Measurements from ENCODE around the gene EPB41.
"Not testable (repeated sequence)": the region's sequence is repeated elsewhere in the genome, so short reads cannot be mapped to it uniquely, and the experiment has no call there.

Gene EPB41

GRCh38 chr1:28914228-28915030 is at the start of gene EPB41:
EPB41 (plus strand) TSS chr1:28914569; CDS start chr1:28987438, 72,869 bp downstream.
- peak; percentile 86 to 90 for DNase-seq (ENCODE audit: low read depth in 2 of 2)

GRCh38 chr1:28864695-28865094 is 49.7 kb upstream of the EPB41 start:
- DNase-seq (ENCODE audit: low read depth in 2 of 2), result no peak

GRCh38 chr1:28865997-28866650 is 48.2 kb upstream of the EPB41 start:
- no peak for DNase-seq (ENCODE audit: low read depth in 2 of 2)

- DNase-seq (ENCODE audit: low read depth in 2 of 2), result no peak
These were observed 46.5 kb upstream of the EPB41 start for GRCh38 chr1:28867850-28868249.

GRCh38 chr1:28869952-28870351 is 44.4 kb upstream of the EPB41 start:
- no peak for DNase-seq (ENCODE audit: low read depth in 2 of 2)

GRCh38 chr1:28871631-28872401 is 42.6 kb upstream of the EPB41 start:
- no peak for DNase-seq (ENCODE audit: low read depth in 2 of 2)

GRCh38 chr1:28875134-28875533 is 39.2 kb upstream of the EPB41 start:
- DNase-seq (ENCODE audit: low read depth in 2 of 2), result not testable (repeated sequence)

- peak; percentile 57 to 66 for DNase-seq (ENCODE audit: low read depth in 2 of 2)
These were observed 37.1 kb upstream of the EPB41 start for GRCh38 chr1:28877132-28877781.

- DNase-seq (ENCODE audit: low read depth in 2 of 2), result no peak
These were observed 35.6 kb upstream of the EPB41 start for GRCh38 chr1:28878796-28879195.

- peak; percentile 68 to 72 for DNase-seq (ENCODE audit: low read depth in 2 of 2)
These were observed 32.2 kb upstream of the EPB41 start for GRCh38 chr1:28882009-28882628.

- DNase-seq (ENCODE audit: low read depth in 2 of 2), result no peak
These were observed 31.1 kb upstream of the EPB41 start for GRCh38 chr1:28883242-28883616.

- no peak for DNase-seq (ENCODE audit: low read depth in 2 of 2)
These were observed 28.9 kb upstream of the EPB41 start for GRCh38 chr1:28885472-28885877.

- DNase-seq (ENCODE audit: low read depth in 2 of 2), result no peak
These were observed 28.2 kb upstream of the EPB41 start for GRCh38 chr1:28885977-28886730.

GRCh38 chr1:28886731-28887418 is 27.5 kb upstream of the EPB41 start:
- DNase-seq (ENCODE audit: low read depth in 2 of 2), result peak; percentile 83 to 88

- no peak for DNase-seq (ENCODE audit: low read depth in 2 of 2)
These were observed 26.9 kb upstream of the EPB41 start for GRCh38 chr1:28887419-28887834.

- no peak for DNase-seq (ENCODE audit: low read depth in 2 of 2)
These were observed 26.3 kb upstream of the EPB41 start for GRCh38 chr1:28887835-28888682.

GRCh38 chr1:28888915-28889314 is 25.5 kb upstream of the EPB41 start:
- DNase-seq (ENCODE audit: low read depth in 2 of 2), result no peak

GRCh38 chr1:28889357-28889756 is 25.0 kb upstream of the EPB41 start:
- no peak for DNase-seq (ENCODE audit: low read depth in 2 of 2)

GRCh38 chr1:28890435-28890834 is 23.9 kb upstream of the EPB41 start:
- no peak for DNase-seq (ENCODE audit: low read depth in 2 of 2)

Measured in activated CD4-positive, alpha-beta T cell treated with anti-CD3 and anti-CD28 coated beads for 24 hours (primary cell).